Measurements from ENCODE around the gene CEACAM20. TPM values are rescaled to one million over a fixed set of nuclear protein-coding genes. Genes with fewer than 3 reads are reported as not detected.

The CEACAM20 gene
- total and polyA plus RNA-seq, 4 donors: not detected

GRCh38 chr19:44532819-44533218, 3.3 kb upstream of the CEACAM20 start:
- Histone ChIP-seq H3K27ac (ENCODE audit: low read depth in 1 of 2, low read length in 1 of 2) (no peak overlapping the region), H3K4me1 (ENCODE audit: control insufficient read depth in 5 of 5, insufficient read depth in 5 of 5, low read length in 5 of 5) (no peaks in the 10 kb centered on the region), H3K9me3 (ENCODE audit: control insufficient read depth in 4 of 4, insufficient read depth in 3 of 4, low read length in 3 of 4) (peaks cover 0 to 9% (median 0%) of the 10 kb centered on the region in 4 donors), H3K4me3 (no peak overlapping the region), H3K36me3 (ENCODE audit: control insufficient read depth in 4 of 4, insufficient read depth in 4 of 4, low read length in 4 of 4) (no peaks in the 10 kb centered on the region), H3K27me3 (ENCODE audit: control insufficient read depth in 3 of 3, insufficient read depth in 3 of 3, low read length in 2 of 3) (peaks cover 0 to 4% (median 0%) of the 10 kb centered on the region in 3 donors), H3K9ac (ENCODE audit: insufficient read depth in 1 of 2, low read length in 2 of 2) (no peak overlapping the region)
- ATAC-seq (ENCODE audit: insufficient read depth, low FRiP score) (no peak), DNase-seq (no peak)
- 84 to 94% methylated on average over 5 of the region's 5 CpGs for WGBS, 2 donors
- TF ChIP-seq CTCF (IDR thresholded peaks at IDR 0.05; ENCODE audit: control extremely low read depth, extremely low read depth): no peak

GRCh38 chr19:44530777-44531176, 1.3 kb upstream of the CEACAM20 start:
- Histone ChIP-seq H3K9ac (ENCODE audit: insufficient read depth in 1 of 2, low read length in 2 of 2) (no peak overlapping the region), H3K4me3 (no peak overlapping the region), H3K36me3 (ENCODE audit: control insufficient read depth in 4 of 4, insufficient read depth in 4 of 4, low read length in 4 of 4) (no peaks in the 10 kb centered on the region), H3K27me3 (ENCODE audit: control insufficient read depth in 3 of 3, insufficient read depth in 3 of 3, low read length in 2 of 3) (peaks cover 0 to 4% (median 0%) of the 10 kb centered on the region in 3 donors), H3K9me3 (ENCODE audit: control insufficient read depth in 4 of 4, insufficient read depth in 3 of 4, low read length in 3 of 4) (peaks cover 0 to 14% (median 0%) of the 10 kb centered on the region in 4 donors), H3K27ac (ENCODE audit: low read depth in 1 of 2, low read length in 1 of 2) (no peak overlapping the region), H3K4me1 (ENCODE audit: control insufficient read depth in 5 of 5, insufficient read depth in 5 of 5, low read length in 5 of 5) (no peaks in the 10 kb centered on the region)
- TF ChIP-seq CTCF (IDR thresholded peaks at IDR 0.05; ENCODE audit: control extremely low read depth, extremely low read depth): no peak
- ATAC-seq (ENCODE audit: insufficient read depth, low FRiP score): no peak
- no peak for DNase-seq
- 59 to 71% methylated on average over 6 of the region's 6 CpGs for WGBS, 2 donors

- DNase-seq (no peak), ATAC-seq (ENCODE audit: insufficient read depth, low FRiP score) (no peak)
- H3K4me3 ChIP-seq: no peak overlapping the region
- H3K9me3 ChIP-seq (ENCODE audit: control insufficient read depth in 4 of 4, insufficient read depth in 3 of 4, low read length in 3 of 4): peaks cover 0 to 22% (median 0%) of the 10 kb centered on the region in 4 donors
- H3K9ac ChIP-seq (ENCODE audit: insufficient read depth in 1 of 2, low read length in 2 of 2): no peak overlapping the region
- no peaks in the 10 kb centered on the region for H3K36me3 ChIP-seq (ENCODE audit: control insufficient read depth in 4 of 4, insufficient read depth in 4 of 4, low read length in 4 of 4)
- no peak overlapping the region for H3K27ac ChIP-seq (ENCODE audit: low read depth in 1 of 2, low read length in 1 of 2)
- H3K27me3 ChIP-seq (ENCODE audit: control insufficient read depth in 3 of 3, insufficient read depth in 3 of 3, low read length in 2 of 3): no peaks in the 10 kb centered on the region
- H3K4me1 ChIP-seq (ENCODE audit: control insufficient read depth in 5 of 5, insufficient read depth in 5 of 5, low read length in 5 of 5): no peaks in the 10 kb centered on the region
- TF ChIP-seq CTCF (IDR thresholded peaks at IDR 0.05; ENCODE audit: control extremely low read depth, extremely low read depth): no peak
- WGBS, 2 donors: 75 to 83% methylated on average over 7 of the region's 7 CpGs
Observed at GRCh38 chr19:44527554-44527953, 1.9 kb downstream of the CEACAM20 start.

Measured in lung (tissue), 12 donors.